ENCODE results near the gene TWF2.

The TWF2 gene

DNA sequence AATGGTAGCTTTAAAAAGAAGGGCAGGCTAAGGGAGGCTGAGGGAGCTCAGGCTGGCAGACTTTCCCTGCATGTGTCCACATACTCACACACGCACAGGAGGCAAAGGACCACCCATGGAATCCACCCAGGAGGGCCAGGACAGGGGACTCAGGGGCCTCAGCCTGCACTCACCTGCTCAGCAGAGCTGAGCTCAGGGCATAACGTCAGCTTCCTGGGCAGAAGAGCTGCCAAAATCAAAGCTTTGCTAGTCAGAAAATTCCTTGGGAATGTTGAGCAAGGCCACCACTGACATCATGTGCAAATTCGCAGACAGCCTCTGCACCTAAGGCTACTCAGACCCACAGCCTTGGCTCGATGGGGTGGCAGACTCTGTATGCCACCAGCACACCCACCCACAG lies 57.4 kb downstream of the TWF2 start:
- peak; percentile 79 for DNase-seq (ENCODE audit: low spot score)

All from AG08395 (cell line).